ENCODE results near the gene DNAI2.

DNAI2 gene

GRCh38 chr17:74298778-74299177 lies 24.7 kb downstream of the DNAI2 start:
- Histone ChIP-seq H3K27ac (ENCODE audit: extremely low read depth, low read depth, low read length) (no peak overlapping the region), H3K9me3 (ENCODE audit: control insufficient read depth, insufficient read depth, low read depth, low read length) (no peaks in the 10 kb centered on the region), H3K36me3 (ENCODE audit: control insufficient read depth in 2 of 2, insufficient read depth in 1 of 2, low read length in 2 of 2) (no peaks in the 10 kb centered on the region), H3K4me1 (ENCODE audit: control insufficient read depth, insufficient read depth, low read length) (no peaks in the 10 kb centered on the region), H3K4me3 (ENCODE audit: low read depth, low read length) (no peak overlapping the region)
- no peak for TF ChIP-seq ZNF664 (tag by site-specific recombination; IDR thresholded peaks at IDR 0.05)
- TF ChIP-seq WT1 (tag by site-specific recombination; IDR thresholded peaks at IDR 0.05) = no peak
- no peak for TF ChIP-seq ZNF184 (tag by site-specific recombination; IDR thresholded peaks at IDR 0.05)
- no peak for TF ChIP-seq ZNF830 (tag by site-specific recombination; IDR thresholded peaks at IDR 0.05; ENCODE audit: low read depth)
- no peak for TF ChIP-seq AEBP2 (tag by site-specific recombination; IDR thresholded peaks at IDR 0.05; ENCODE audit: borderline replicate concordance)
- no peak for TF ChIP-seq ZNF398 (tag by site-specific recombination; IDR thresholded peaks at IDR 0.05)
- no peak for TF ChIP-seq ZBTB8A (tag by site-specific recombination; IDR thresholded peaks at IDR 0.05)
- TF ChIP-seq ZBTB26 (tag by site-specific recombination; optimal IDR thresholded peaks at IDR 0.05) = no peak
- TF ChIP-seq ZNF521 (tag by site-specific recombination; IDR thresholded peaks at IDR 0.05) = no peak
- TF ChIP-seq PRDM2 (tag by site-specific recombination; IDR thresholded peaks at IDR 0.05; ENCODE audit: borderline replicate concordance) = no peak
- TF ChIP-seq ZFP3 (tag by site-specific recombination; IDR thresholded peaks at IDR 0.05; ENCODE audit: low read depth) = no peak
- no peak for TF ChIP-seq ZFP37 (tag by site-specific recombination; IDR thresholded peaks at IDR 0.05)
- no peak for TF ChIP-seq ZNF37A (tag by site-specific recombination; IDR thresholded peaks at IDR 0.05)
- no peak for TF ChIP-seq ZBTB1 (tag by site-specific recombination; IDR thresholded peaks at IDR 0.05)
- no peak for TF ChIP-seq PATZ1 (tag by site-specific recombination; IDR thresholded peaks at IDR 0.05)
- no peak for TF ChIP-seq ZNF510 (tag by site-specific recombination; IDR thresholded peaks at IDR 0.05; ENCODE audit: insufficient replicate concordance)
- ChIA-PET CTCF (interaction anchor here (0.6 to 8.5 kb wide), 15 partner anchors 9 to 285 kb away, joined by 3 to 108 read pairs (median 3); partner anchors contain the start of genes BTBD17 and GPR142), POLR2A (no interaction called here)
